Measurements from ENCODE around the gene CRB3.

DNA sequence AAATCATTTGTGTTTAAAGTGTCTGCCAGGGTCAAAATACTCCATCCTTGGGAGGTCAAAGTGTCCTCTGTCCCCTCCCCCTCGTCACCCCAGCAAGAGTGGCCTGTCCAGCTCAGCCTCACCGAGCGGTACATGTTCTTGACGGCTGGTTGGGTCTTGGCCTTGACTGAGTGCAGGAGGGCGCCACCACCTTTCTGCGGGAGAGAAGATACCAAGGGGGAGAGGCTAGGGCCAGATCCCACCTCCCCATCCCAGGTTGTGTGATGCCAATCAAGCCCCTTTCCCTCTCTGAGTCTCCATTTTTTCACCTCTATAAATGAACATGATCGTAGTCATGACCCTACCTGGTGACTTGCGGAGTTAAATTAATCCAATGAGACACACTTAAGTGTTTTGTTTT, 6.1 kb downstream of the CRB3 start:
- TF ChIP-seq ZNF274 (IDR thresholded peaks at IDR 0.05; ENCODE audit: low read depth, low read length) (no peak), SUZ12 (IDR thresholded peaks at IDR 0.05; ENCODE audit: extremely low read depth, insufficient read depth, insufficient read length) (no peak), YY1 (IDR thresholded peaks at IDR 0.05; ENCODE audit: insufficient read depth, insufficient read length) (no peak)
